ENCODE measurements around the gene DYNLL1. TPM values are rescaled to one million over a fixed set of nuclear protein-coding genes. Genes with fewer than 3 reads are reported as not detected.

The DYNLL1 gene
- polyA plus RNA-seq, 1 donor (not counting 4 experiments of a cell fraction or from before 2014, with no cell fraction given) = 716 TPM

- no peak for FAIRE-seq
- no peaks in the 10 kb centered on the region for H4K20me1 ChIP-seq (ENCODE audit: control insufficient read depth, extremely low read depth, insufficient read depth, low read length)
- DNase-seq (ENCODE audit: low read depth, low spot score) = no peak
- no peak overlapping the region for H3K4me2 ChIP-seq (ENCODE audit: control insufficient read depth, extremely low read depth, insufficient read depth, low read depth, low read length)
- no peaks in the 10 kb centered on the region for H3K27me3 ChIP-seq (ENCODE audit: control insufficient read depth, extremely low read depth, insufficient read depth, low read length)
- peaks cover under 1% of the 10 kb centered on the region for H3K4me1 ChIP-seq (ENCODE audit: control insufficient read depth, extremely low read depth, insufficient read depth, low read length)
- no peak overlapping the region for H2AFZ ChIP-seq (ENCODE audit: control insufficient read depth, low read length)
- no peaks in the 10 kb centered on the region for H3K9me3 ChIP-seq (ENCODE audit: control insufficient read depth, low read depth, low read length)
- H3K9me1 ChIP-seq (ENCODE audit: control insufficient read depth, extremely low read depth, insufficient read depth, low read length) = no peaks in the 10 kb centered on the region
- H3K36me3 ChIP-seq (ENCODE audit: control insufficient read depth in 2 of 2, extremely low read depth in 1 of 2, insufficient read depth in 2 of 2, low read length in 2 of 2) = no peaks in the 10 kb centered on the region
- no peak overlapping the region for H3K27ac ChIP-seq (ENCODE audit: control insufficient read depth, insufficient read depth, low read length)
- H3K79me2 ChIP-seq (ENCODE audit: control insufficient read depth, insufficient read depth, low read length) = peaks cover 2% of the 10 kb centered on the region
- no peak overlapping the region for H3K9ac ChIP-seq (ENCODE audit: control insufficient read depth, extremely low read depth, insufficient read depth, low read length)
- dilution Hi-C loops (cut with MboI; ENCODE audit: extremely low pct_ligation_motif_present, low sequenced_read_pairs) = no loop called here
- H3K4me3 ChIP-seq (ENCODE audit: control insufficient read depth in 2 of 3, extremely low read depth in 1 of 3, insufficient read depth in 2 of 3, low read depth in 1 of 3, low read length in 3 of 3) = no peak overlapping the region
- TF ChIP-seq, protein P1, sequence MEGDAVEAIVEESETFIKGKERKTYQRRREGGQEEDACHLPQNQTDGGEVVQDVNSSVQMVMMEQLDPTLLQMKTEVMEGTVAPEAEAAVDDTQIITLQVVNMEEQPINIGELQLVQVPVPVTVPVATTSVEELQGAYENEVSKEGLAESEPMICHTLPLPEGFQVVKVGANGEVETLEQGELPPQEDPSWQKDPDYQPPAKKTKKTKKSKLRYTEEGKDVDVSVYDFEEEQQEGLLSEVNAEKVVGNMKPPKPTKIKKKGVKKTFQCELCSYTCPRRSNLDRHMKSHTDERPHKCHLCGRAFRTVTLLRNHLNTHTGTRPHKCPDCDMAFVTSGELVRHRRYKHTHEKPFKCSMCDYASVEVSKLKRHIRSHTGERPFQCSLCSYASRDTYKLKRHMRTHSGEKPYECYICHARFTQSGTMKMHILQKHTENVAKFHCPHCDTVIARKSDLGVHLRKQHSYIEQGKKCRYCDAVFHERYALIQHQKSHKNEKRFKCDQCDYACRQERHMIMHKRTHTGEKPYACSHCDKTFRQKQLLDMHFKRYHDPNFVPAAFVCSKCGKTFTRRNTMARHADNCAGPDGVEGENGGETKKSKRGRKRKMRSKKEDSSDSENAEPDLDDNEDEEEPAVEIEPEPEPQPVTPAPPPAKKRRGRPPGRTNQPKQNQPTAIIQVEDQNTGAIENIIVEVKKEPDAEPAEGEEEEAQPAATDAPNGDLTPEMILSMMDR (optimal IDR thresholded peaks at IDR 0.05 in 1 of 3, IDR thresholded peaks at IDR 0.05 in 1 of 3, conservative IDR thresholded peaks at IDR 0.05 in 1 of 3; ENCODE audit: extremely low read depth in 1 of 3, insufficient read depth in 2 of 3, low read length in 3 of 3) = no peak
- no peak for TF ChIP-seq EZH2 (IDR thresholded peaks at IDR 0.05; ENCODE audit: low read length)
Measured at GRCh38 chr12:120480211-120480610, 15.7 kb upstream of the DYNLL1 start.

DNA sequence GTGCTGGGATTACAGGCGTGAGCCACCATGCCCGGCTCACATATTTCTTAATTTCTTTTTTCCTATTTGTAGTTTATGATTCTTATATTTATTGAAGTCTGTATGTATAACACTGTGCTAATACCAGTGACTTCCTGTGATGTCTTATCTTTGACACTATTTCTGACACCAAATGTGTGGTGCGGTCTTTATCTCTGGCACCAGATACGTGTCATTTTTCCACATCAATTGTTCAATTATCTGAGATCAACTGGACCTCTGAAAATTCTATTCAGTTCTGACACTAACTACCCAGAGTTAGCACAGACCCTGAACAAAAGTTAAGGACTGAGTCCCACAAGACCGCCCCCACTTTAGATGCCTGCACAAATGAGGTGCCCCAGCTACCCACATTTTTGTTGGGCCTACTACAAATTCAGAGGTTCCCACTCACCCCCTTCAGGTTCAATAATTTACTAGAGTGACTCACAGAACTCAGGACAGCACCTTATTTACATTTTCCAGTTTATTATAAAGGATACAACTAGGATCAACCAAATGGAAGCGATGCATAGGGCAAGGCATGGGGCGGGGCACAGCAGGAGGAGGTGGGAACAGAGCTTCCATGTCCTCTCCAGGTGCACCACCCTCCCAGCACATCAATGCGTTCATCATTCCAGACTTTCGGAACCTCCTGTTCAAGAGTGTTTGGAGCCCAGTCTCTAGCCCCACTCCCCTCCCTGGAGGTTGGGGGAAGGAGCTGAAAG is 14.7 kb upstream of the DYNLL1 start:
- Histone ChIP-seq H3K79me2 (ENCODE audit: control insufficient read depth, insufficient read depth, low read length) (peaks cover 2% of the 10 kb centered on the region), H3K4me2 (ENCODE audit: control insufficient read depth, extremely low read depth, insufficient read depth, low read depth, low read length) (no peak overlapping the region), H3K27me3 (ENCODE audit: control insufficient read depth, extremely low read depth, insufficient read depth, low read length) (no peaks in the 10 kb centered on the region), H3K36me3 (ENCODE audit: control insufficient read depth in 2 of 2, extremely low read depth in 1 of 2, insufficient read depth in 2 of 2, low read length in 2 of 2) (no peaks in the 10 kb centered on the region), H3K9me1 (ENCODE audit: control insufficient read depth, extremely low read depth, insufficient read depth, low read length) (no peaks in the 10 kb centered on the region), H3K9ac (ENCODE audit: control insufficient read depth, extremely low read depth, insufficient read depth, low read length) (no peak overlapping the region), H3K27ac (ENCODE audit: control insufficient read depth, insufficient read depth, low read length) (no peak overlapping the region), H2AFZ (ENCODE audit: control insufficient read depth, low read length) (no peak overlapping the region), H4K20me1 (ENCODE audit: control insufficient read depth, extremely low read depth, insufficient read depth, low read length) (no peaks in the 10 kb centered on the region), H3K4me3 (ENCODE audit: control insufficient read depth in 2 of 3, extremely low read depth in 1 of 3, insufficient read depth in 2 of 3, low read depth in 1 of 3, low read length in 3 of 3) (no peak overlapping the region), H3K4me1 (ENCODE audit: control insufficient read depth, extremely low read depth, insufficient read depth, low read length) (no peaks in the 10 kb centered on the region), H3K9me3 (ENCODE audit: control insufficient read depth, low read depth, low read length) (no peaks in the 10 kb centered on the region)
- TF ChIP-seq, protein P1 (optimal IDR thresholded peaks at IDR 0.05 in 1 of 3, IDR thresholded peaks at IDR 0.05 in 1 of 3, conservative IDR thresholded peaks at IDR 0.05 in 1 of 3; ENCODE audit: extremely low read depth in 1 of 3, insufficient read depth in 2 of 3, low read length in 3 of 3) = no peak
- TF ChIP-seq EZH2 (IDR thresholded peaks at IDR 0.05; ENCODE audit: low read length) = no peak
- dilution Hi-C loops (cut with MboI; ENCODE audit: extremely low pct_ligation_motif_present, low sequenced_read_pairs) = no loop called here
- no peak for FAIRE-seq
- DNase-seq (ENCODE audit: low read depth, low spot score) = no peak

All from keratinocyte (primary cell).